ENCODE data around the gene SEPTIN14.
"Not testable (repeated sequence)": the region's sequence is repeated elsewhere in the genome, so short reads cannot be mapped to it uniquely, and the experiment has no call there.

SEPTIN14 gene

DNA sequence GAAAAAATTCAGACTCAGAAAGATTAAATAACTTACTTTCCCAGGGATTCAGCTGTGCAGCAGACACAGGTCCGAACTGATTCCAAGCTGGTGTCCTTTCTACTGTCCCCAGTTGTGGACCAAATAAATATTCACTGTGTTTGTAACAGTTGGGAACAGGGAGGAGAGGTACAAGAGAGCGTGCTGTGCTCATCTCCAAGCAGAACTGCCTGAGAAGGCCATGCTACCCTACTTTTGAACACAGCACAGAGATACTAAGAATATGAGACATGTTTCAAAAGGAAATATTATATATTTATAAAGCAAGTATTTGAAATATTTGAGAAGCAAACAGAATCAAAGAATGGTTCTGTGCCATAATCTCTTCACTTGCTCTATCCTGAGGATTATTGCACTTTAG lies at the start of gene SEPTIN14:
Gene SEPTIN14, minus strand, starts transcription at position 101 of the 400 bp plus-strand sequence. CDS start 756 bp downstream, outside the sequence.
- not testable (repeated sequence) for DNase-seq

DNA sequence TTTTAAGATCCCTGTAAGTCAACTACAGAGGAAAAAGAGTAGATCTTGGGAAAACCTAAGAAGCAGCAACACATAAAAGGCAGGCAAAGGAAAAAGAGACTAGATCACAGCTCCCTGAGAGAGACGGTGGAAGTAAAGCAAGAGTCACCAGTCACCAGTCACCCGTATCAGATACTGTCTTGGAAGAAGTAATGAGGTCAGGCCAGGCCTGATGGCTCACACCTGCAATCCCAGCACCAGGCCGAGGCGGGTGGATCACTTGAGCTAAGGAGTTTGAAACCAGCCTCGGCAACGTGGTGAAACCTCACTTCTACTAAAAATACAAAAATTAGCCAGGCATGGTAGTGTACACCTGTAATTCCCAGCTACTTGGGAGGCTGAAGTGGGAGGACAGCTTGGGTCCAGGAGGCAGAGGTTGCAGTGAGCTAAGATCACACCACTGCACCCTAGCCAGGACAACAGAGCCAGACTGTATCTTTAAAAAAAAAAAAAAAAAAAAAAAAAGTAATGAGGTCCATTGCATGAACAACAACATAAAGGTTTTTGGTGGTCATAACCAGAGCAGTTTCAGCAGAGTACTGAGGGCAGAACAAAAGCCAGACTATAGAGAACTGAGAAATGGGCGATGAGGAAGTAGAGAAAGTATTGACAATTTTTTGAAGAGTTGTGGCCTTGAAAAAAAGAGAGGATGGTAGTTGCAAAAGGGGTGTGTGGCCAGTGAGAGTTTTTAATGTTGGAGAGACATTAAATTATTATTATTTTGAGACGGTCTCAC lies 41.6 kb upstream of the SEPTIN14 start:
- no peak for DNase-seq

- DNase-seq: not testable (repeated sequence)
These were observed 38.5 kb upstream of the SEPTIN14 start for GRCh38 chr7:55901059-55901458.

DNA sequence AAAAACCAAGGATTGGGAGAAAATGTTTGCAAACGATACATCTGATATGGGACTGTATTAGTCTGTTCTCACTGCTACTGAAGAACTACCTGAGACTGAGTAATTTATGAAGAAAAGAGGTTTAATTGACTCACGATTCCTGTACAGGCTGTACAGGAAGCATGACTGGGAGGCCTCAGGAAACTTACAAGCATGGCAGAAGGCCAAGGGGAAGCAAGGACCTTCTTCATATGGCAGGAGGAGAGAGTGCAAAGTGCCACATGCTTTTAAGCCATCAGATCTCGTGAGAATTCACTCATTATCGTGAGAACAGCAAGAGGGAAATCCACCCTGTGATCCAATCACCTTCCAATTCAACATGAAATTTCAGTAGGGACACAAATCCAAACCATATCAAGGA lies 35.7 kb upstream of the SEPTIN14 start:
- no peak for DNase-seq

- no peak for DNase-seq
These were observed 32.5 kb upstream of the SEPTIN14 start for GRCh38 chr7:55895021-55895420.

- DNase-seq: no peak
These were observed 31.4 kb upstream of the SEPTIN14 start for GRCh38 chr7:55893940-55894339.

- not testable (repeated sequence) for DNase-seq
These were observed 25.8 kb upstream of the SEPTIN14 start for GRCh38 chr7:55888378-55888777.

- DNase-seq: no peak
These were observed 25.3 kb upstream of the SEPTIN14 start for GRCh38 chr7:55887821-55888247.

DNA sequence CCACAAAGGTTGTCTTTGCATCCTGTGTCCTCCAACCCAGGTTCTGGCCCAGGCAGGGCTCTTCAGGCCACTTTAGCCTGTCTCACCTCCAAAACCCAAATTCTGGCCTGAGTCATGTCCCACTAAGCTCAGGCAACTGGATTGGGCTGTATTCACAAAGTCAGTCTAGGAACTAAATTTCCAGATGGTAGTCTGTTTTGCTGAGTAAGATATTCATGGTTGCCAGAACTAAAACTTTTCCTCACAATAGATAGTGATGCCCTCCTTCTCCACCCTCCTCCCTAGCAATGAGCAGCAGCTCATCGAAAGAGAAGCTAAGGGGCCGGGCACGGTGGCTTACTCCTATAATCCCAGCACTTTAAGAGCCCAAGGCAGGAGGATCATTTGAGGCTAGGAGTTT lies 21.8 kb upstream of the SEPTIN14 start:
- no peak for DNase-seq

GRCh38 chr7:55878691-55879090 lies 16.1 kb upstream of the SEPTIN14 start:
- no peak for DNase-seq

- DNase-seq: no peak
These were observed 14.8 kb upstream of the SEPTIN14 start for GRCh38 chr7:55877308-55877707.

DNA sequence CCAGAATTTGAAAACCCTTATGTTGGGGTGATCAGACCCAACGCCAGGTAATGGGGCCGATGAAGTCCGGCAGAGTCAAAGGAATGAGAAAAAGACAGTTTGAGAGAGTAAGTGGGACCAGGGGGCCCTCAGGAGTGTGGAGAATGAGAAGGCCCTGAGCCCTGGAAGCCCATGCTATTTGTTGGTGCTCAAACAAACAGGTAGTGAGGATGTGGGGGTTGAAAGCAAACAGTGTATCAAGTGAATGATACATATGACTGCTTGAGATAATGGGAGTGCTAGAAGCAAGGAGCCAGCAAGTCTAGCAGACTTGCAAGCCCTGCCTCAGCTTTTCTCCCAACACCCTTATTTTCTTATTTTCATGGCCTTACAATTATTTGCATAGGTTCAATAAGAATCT lies 11.2 kb upstream of the SEPTIN14 start:
- DNase-seq: no peak

- no peak for DNase-seq
These were observed 9.5 kb upstream of the SEPTIN14 start for GRCh38 chr7:55871932-55872485.

DNA sequence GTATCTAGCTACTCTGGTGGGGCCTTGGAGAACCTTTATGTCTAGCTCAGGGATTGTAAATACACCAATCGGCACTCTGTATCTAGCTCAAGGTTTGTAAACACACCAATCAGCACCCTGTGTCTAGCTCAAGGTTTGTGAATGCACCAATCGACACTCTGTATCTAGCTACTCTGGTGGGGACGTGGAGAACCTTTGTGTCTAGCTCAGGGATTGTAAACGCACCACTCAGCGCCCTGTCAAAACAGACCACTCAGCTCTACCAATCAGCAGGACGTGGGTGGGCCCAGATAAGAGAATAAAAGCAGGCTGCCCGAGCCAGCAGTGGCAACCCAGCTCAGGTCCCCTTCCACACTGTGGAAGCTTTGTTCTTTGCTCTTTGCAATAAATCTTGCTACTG lies 6.4 kb upstream of the SEPTIN14 start:
- not testable (repeated sequence) for DNase-seq

DNA sequence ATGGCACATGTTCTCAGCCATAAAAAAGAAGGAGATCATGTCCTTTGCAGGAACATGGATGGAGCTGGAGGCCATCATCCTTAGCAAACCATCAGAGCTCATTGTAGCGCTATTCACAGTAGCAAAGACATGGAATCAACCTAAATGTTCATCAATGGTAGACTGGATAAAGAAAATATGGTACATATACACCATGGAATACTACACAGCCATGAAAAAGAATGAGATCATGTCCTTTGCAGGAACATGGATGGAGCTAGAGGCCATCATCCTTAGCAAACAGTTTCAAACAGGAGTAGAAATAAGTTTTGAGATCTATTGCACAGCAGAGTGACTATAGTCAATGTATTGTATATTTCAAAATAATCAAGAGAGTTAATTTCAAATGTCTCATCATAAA lies 17.4 kb downstream of the SEPTIN14 start:
- not testable (repeated sequence) for DNase-seq

GRCh38 chr7:55838595-55838994 lies 24.0 kb downstream of the SEPTIN14 start:
- no peak for DNase-seq

GRCh38 chr7:55827577-55827976 lies 35.0 kb downstream of the SEPTIN14 start:
- DNase-seq: no peak

DNA sequence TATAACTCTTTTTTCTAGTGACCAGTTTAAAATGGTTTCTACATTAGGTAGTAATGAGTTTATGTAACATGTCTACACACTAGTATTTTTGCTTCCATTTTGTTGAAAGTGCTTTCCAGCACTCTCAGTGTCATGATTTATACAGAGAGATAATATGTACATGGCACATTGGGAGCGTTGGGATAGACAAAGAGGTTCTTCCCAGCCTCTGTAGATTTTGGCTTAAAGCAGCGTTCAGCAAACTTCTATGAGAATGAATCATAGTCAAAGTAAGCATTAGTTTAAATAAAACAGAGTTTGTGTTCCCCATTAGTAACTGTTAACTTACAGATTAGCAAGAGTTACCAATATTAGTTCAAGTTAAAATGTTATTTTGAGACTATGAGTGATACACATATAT lies 43.9 kb downstream of the SEPTIN14 start:
- DNase-seq: no peak

DNA sequence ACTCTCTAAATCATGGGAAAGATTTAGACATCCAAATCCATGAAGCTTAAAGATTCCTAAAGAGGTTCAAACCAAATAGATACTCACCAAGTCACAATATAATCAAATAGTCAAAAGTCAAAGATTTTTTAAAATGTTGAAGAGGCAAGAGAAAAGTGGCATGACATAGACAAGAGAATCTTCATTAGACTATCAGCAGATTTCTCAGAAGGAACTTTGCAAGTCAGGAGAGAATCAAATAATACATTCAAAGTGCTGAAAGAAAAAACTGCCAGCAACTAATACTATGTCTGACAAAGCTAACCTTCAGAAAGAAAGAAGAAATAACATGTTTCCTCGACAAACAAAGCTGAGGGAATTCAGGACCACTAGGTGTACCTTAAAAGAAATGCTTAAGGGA lies 65.3 kb downstream of the SEPTIN14 start:
- not testable (repeated sequence) for DNase-seq

DNA sequence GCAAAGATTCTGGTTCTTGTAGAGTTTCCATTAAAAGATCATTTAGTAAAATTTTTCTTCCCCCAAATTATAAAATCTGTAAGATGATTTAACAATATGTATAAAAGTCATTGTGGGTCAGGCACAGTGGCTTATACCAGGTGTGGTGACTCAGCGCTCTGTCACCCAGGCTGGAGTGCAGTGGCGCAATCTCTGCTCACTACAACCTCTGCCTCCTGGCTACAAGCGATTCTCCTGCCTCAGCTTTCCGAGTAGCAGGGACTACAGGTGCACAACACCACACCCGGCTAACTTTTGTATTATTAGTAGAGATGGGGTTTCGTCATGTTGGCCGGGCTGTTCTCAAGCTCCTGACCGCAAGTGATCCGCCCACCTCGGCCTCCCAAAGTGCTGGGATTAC lies 68.0 kb downstream of the SEPTIN14 start:
- no peak for DNase-seq

DNA sequence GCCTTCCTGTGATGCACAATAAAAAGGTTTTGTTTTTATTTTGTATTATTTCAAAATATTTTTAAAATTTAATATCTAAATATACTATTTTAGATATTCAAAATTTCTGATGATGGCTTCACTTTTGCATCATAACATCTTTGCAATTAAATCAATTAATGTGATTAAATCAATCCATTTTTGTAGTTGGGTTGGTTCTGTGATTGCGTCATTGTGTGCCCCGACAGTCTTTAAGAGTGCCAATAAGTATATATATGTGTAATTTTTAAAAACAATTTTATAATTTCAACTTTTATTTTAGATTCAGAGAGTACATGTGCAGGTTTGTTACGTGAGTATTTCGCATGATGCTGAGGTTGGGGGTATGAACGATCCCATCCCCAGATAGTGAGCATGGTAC lies 70.5 kb downstream of the SEPTIN14 start:
- DNase-seq: no peak

DNA sequence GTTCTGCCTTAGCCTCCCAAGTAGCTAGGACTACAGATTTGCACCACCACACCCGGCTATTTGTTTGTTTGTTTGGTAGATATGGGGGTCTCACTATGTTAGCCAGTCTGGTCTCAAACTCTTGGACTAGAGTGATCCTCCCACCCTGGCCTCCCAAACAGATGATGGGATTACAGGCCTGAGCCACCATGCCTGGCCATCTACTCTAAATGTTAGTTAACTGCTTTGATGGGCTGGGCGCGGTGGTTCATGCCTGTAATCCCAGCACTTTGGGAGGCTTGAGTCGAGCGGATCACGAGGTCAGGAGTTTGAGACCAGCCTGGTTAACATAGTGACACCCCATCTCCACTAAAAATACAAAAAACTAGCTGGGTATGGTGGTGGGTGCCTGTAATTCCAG lies 74.8 kb downstream of the SEPTIN14 start:
- DNase-seq: no peak

DNA sequence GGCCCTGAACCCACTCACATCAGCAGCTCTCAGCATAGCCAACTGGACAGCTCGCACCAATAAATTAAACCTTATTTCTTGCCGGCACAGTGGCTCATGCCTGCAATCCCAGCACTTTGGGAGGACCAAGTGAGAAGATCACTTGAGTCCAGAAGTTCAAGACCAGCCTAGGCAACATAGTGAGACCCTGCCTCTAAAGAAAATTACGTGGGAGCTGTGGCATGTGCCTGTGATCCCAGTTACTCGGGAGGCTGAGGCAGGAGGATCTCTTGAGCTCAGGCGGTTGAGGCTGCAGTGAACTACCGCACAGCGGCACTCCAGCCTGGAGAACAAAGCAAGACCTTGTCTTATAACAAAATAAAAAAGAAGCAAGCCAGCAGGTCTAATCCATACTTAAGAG lies 75.7 kb downstream of the SEPTIN14 start:
- DNase-seq: no peak

DNA sequence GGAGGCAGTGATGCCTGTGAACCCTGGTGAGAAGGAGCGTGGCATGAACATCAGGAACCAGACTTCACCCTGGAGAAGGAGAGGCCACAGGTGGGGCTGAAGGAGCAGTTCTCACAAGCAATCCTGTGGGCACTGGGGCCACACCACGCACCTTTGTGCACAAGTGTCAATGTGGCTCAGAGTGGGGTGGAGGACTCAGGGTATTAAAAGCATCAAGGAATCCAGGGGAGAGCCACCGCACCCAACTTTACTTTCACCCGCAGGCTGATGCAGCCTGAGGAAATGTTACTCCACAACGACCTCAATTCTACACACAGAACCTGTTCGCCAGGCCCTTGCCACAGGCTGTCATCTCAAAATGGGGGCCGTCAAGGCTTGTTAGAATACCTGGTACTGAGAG lies 77.1 kb downstream of the SEPTIN14 start:
- DNase-seq: not testable (repeated sequence)

DNA sequence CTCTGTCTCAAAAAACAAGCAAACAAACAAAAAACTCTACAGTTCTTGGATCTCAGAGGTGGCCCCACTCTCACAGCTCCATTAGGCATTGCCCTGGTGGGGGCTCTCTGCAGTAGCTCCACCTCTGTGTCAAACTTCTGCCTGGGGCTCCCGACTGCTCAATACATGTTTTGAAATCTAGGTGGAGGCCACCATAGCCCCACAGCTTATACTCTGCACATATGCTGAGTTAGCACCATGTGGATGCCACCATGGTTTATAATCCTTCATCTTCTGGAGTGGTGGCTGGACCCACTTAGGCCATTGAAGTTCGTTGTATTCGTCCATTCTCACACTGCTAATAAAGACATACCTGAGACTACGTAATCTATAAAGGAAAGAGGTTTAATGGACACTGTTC lies 78.4 kb downstream of the SEPTIN14 start:
- no peak for DNase-seq
